ENCODE data around the gene PARD6G. TPM values are rescaled to one million over a fixed set of nuclear protein-coding genes. Genes with fewer than 3 reads are reported as not detected.

The PARD6G gene
- total and polyA plus RNA-seq, 2 experiments from 2014 or later: 8.2 to 11.8 TPM

DNA sequence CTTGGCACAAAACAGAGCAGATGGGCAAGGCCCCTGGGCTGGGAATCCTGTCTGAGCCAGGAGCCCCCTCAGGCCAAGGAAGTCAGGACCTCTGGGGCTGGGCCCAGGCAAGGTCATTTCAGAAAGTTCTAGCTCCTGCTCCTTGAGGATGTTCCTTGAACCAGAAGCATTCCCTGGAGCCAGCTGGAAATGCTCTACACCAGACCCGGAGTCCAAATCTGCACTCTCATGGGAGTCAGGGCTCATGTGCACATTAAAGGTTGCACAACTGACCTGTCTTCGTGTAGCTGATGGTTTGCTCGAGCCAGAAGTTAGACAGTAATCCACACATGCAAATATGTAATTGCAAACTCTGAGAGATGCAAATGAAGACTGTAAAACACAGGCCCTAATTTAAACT is 18.0 kb downstream of the PARD6G start:
- Histone ChIP-seq H3K79me2 (peaks cover 36% of the 10 kb centered on the region), H3K9me2 (replicated peaks; ENCODE audit: insufficient read depth) (no peaks in the 10 kb centered on the region), H3K27me3 (no peaks in the 10 kb centered on the region), H3K4me1 (ENCODE audit: insufficient read depth) (no peaks in the 10 kb centered on the region), H2AFZ (no peak overlapping the region), H3K4me3 (no peak overlapping the region), H4K20me1 (ENCODE audit: insufficient read depth, poor library complexity, severe bottlenecking) (peaks cover 4% of the 10 kb centered on the region), H3K9me3 (ENCODE audit: low read depth) (no peaks in the 10 kb centered on the region), H3K27ac (no peak overlapping the region), H3K36me3 (replicated peaks; ENCODE audit: insufficient read depth, low read depth) (no peaks in the 10 kb centered on the region), H3K4me2 (no peak overlapping the region)
- TF ChIP-seq EZH2 (IDR thresholded peaks at IDR 0.05; ENCODE audit: borderline replicate concordance) (no peak), EZH2phosphoT487 (IDR thresholded peaks at IDR 0.05; ENCODE audit: low read depth, severe bottlenecking, unreplicated experiment) (no peak)
- TF ChIP-seq, protein P1, sequence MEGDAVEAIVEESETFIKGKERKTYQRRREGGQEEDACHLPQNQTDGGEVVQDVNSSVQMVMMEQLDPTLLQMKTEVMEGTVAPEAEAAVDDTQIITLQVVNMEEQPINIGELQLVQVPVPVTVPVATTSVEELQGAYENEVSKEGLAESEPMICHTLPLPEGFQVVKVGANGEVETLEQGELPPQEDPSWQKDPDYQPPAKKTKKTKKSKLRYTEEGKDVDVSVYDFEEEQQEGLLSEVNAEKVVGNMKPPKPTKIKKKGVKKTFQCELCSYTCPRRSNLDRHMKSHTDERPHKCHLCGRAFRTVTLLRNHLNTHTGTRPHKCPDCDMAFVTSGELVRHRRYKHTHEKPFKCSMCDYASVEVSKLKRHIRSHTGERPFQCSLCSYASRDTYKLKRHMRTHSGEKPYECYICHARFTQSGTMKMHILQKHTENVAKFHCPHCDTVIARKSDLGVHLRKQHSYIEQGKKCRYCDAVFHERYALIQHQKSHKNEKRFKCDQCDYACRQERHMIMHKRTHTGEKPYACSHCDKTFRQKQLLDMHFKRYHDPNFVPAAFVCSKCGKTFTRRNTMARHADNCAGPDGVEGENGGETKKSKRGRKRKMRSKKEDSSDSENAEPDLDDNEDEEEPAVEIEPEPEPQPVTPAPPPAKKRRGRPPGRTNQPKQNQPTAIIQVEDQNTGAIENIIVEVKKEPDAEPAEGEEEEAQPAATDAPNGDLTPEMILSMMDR (IDR thresholded peaks at IDR 0.05; ENCODE audit: poor library complexity): no peak
- 68% methylated on average over 3 of the region's 3 CpGs for WGBS (ENCODE audit: low lambda C conversion rate, missing lambda C conversion rate)
- DNase-seq (ENCODE audit: low spot score): no peak

DNA sequence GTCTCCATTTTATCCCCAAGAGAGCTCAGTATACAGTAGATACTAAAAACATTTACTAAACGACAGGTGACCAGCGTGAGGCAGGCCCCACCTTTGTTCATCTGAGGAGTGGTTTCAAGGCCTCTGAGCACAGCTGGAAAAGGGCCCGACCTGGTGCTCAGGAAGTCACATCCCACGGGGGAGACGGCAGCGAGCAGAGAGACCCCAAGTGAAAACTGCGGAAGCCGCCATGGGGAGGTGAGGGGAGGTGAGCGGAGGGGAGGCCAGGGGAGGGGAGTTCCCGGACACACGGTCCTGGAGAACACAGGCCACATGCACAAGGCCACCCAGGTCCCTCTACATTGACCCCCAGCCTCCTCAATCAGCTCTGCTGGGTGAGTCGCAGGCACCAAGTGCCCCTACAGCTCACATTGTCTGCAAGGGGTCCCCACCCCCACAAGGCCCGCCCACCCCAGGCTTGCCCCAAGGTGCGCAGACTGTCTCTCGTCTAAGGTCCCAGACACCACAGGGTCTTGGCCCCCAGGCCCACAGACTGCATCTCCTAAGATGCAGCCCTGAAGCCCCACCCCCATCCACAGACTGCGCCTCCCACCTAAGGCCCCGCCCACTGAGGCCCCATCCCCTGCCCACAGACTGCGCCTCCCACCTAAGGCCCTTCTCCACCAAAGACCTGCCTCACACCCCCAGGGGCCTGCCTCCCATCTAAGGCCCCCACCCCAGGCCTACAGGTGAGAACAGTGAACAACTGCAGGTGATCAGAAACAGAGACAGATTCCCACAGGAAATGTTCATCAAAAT is 19.1 kb downstream of the PARD6G start:
- no peak overlapping the region for H3K4me3 ChIP-seq
- H4K20me1 ChIP-seq (ENCODE audit: insufficient read depth, poor library complexity, severe bottlenecking): peaks cover 4% of the 10 kb centered on the region
- no peak for DNase-seq (ENCODE audit: low spot score)
- H3K9me3 ChIP-seq (ENCODE audit: low read depth): no peaks in the 10 kb centered on the region
- H3K27me3 ChIP-seq: no peaks in the 10 kb centered on the region
- H3K36me3 ChIP-seq (replicated peaks; ENCODE audit: insufficient read depth, low read depth): no peaks in the 10 kb centered on the region
- H3K27ac ChIP-seq: no peak overlapping the region
- no peak overlapping the region for H3K4me2 ChIP-seq
- WGBS (ENCODE audit: low lambda C conversion rate, missing lambda C conversion rate): 92% methylated on average over 12 of the region's 18 CpGs
- TF ChIP-seq EZH2 (IDR thresholded peaks at IDR 0.05; ENCODE audit: borderline replicate concordance): no peak
- TF ChIP-seq EZH2phosphoT487 (IDR thresholded peaks at IDR 0.05; ENCODE audit: low read depth, severe bottlenecking, unreplicated experiment): no peak
- TF ChIP-seq, protein P1 (IDR thresholded peaks at IDR 0.05; ENCODE audit: poor library complexity): no peak
- H3K4me1 ChIP-seq (ENCODE audit: insufficient read depth): peaks cover 3% of the 10 kb centered on the region
- H2AFZ ChIP-seq: no peak overlapping the region
- H3K9me2 ChIP-seq (replicated peaks; ENCODE audit: insufficient read depth): no peaks in the 10 kb centered on the region
- H3K79me2 ChIP-seq: peaks cover 25% of the 10 kb centered on the region

DNA sequence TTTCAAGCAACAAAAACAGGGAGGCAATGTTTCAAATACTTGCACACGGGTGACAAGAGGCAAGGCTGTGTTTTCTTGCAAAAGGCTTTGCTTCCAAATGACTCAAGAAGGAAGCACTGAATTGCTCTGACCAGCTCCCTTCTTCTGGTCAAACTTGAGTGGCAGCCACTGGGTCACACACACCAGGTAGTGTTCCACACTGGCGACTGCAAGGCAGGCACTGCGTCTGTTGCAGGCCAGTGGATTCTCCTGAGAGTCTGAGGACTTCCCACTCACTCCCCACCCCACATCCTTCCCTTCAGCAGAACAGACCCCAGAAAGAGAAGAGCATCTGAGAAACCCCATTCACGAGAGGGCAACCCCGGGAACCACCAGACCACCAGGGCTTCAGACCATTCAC is 19.8 kb downstream of the PARD6G start:
- peaks cover 4% of the 10 kb centered on the region for H4K20me1 ChIP-seq (ENCODE audit: insufficient read depth, poor library complexity, severe bottlenecking)
- 95% methylated on average over 5 of the region's 5 CpGs for WGBS (ENCODE audit: low lambda C conversion rate, missing lambda C conversion rate)
- no peak overlapping the region for H2AFZ ChIP-seq
- H3K4me2 ChIP-seq: no peak overlapping the region
- no peaks in the 10 kb centered on the region for H3K9me2 ChIP-seq (replicated peaks; ENCODE audit: insufficient read depth)
- peaks cover 3% of the 10 kb centered on the region for H3K4me1 ChIP-seq (ENCODE audit: insufficient read depth)
- no peak for DNase-seq (ENCODE audit: low spot score)
- no peak overlapping the region for H3K4me3 ChIP-seq
- no peak overlapping the region for H3K27ac ChIP-seq
- H3K36me3 ChIP-seq (replicated peaks; ENCODE audit: insufficient read depth, low read depth): no peaks in the 10 kb centered on the region
- peaks cover 24% of the 10 kb centered on the region for H3K79me2 ChIP-seq
- H3K9me3 ChIP-seq (ENCODE audit: low read depth): no peaks in the 10 kb centered on the region
- TF ChIP-seq EZH2 (IDR thresholded peaks at IDR 0.05; ENCODE audit: borderline replicate concordance) (no peak), EZH2phosphoT487 (IDR thresholded peaks at IDR 0.05; ENCODE audit: low read depth, severe bottlenecking, unreplicated experiment) (no peak)
- TF ChIP-seq, protein P1 (IDR thresholded peaks at IDR 0.05; ENCODE audit: poor library complexity): no peak
- no peaks in the 10 kb centered on the region for H3K27me3 ChIP-seq
